ENCODE data around the gene PHACTR4. TPM values are rescaled to one million over a fixed set of nuclear protein-coding genes. Genes with fewer than 3 reads are reported as not detected.
"Not testable (repeated sequence)": the region's sequence is repeated elsewhere in the genome, so short reads cannot be mapped to it uniquely, and the experiment has no call there.

PHACTR4 gene
- total and polyA plus RNA-seq, 4 donors = 14.2 to 40.2 (median 29.2) TPM

- no peaks in the 10 kb centered on the region for H3K4me1 ChIP-seq (ENCODE audit: control insufficient read depth, insufficient read depth, low read length)
- DNase-seq (ENCODE audit: low read depth in 4 of 6, low spot score in 6 of 6) = no peak
- no peak overlapping the region for H3K4me3 ChIP-seq (ENCODE audit: low read depth, low read length)
- H3K27me3 ChIP-seq (ENCODE audit: control insufficient read depth, insufficient read depth, low read length) = no peaks in the 10 kb centered on the region
- H3K9me3 ChIP-seq (ENCODE audit: control insufficient read depth, insufficient read depth, low read length) = no peaks in the 10 kb centered on the region
- peaks cover 30% of the 10 kb centered on the region for H3K36me3 ChIP-seq (ENCODE audit: control insufficient read depth, insufficient read depth, low read length)
- 100% methylated on average over 3 of the region's 3 CpGs for WGBS (ENCODE audit: insufficient coverage)
- no peak overlapping the region for H3K27ac ChIP-seq (ENCODE audit: low read depth, low read length)
Observed at GRCh38 chr1:28466226-28466778, 96.8 kb downstream of the PHACTR4 start.

- H3K27me3 ChIP-seq (ENCODE audit: control insufficient read depth, insufficient read depth, low read length) = no peaks in the 10 kb centered on the region
- H3K36me3 ChIP-seq (ENCODE audit: control insufficient read depth, insufficient read depth, low read length) = peaks cover 42% of the 10 kb centered on the region
- no peak overlapping the region for H3K4me3 ChIP-seq (ENCODE audit: low read depth, low read length)
- no peak overlapping the region for H3K27ac ChIP-seq (ENCODE audit: low read depth, low read length)
- no peaks in the 10 kb centered on the region for H3K9me3 ChIP-seq (ENCODE audit: control insufficient read depth, insufficient read depth, low read length)
- DNase-seq (ENCODE audit: low read depth in 4 of 6, low spot score in 6 of 6) = no peak
- no CpG with 5 or more reads among the region's 2 CpGs for WGBS (ENCODE audit: insufficient coverage)
- H3K4me1 ChIP-seq (ENCODE audit: control insufficient read depth, insufficient read depth, low read length) = no peaks in the 10 kb centered on the region
Observed at GRCh38 chr1:28470146-28470545, 100.6 kb downstream of the PHACTR4 start.

GRCh38 chr1:28479497-28479896 is 110.0 kb downstream of the PHACTR4 start:
- H3K9me3 ChIP-seq (ENCODE audit: control insufficient read depth, insufficient read depth, low read length); H3K27me3 ChIP-seq (ENCODE audit: control insufficient read depth, insufficient read depth, low read length); DNase-seq (ENCODE audit: low read depth in 4 of 6, low spot score in 6 of 6); H3K4me3 ChIP-seq (ENCODE audit: low read depth, low read length); H3K4me1 ChIP-seq (ENCODE audit: control insufficient read depth, insufficient read depth, low read length); H3K27ac ChIP-seq (ENCODE audit: low read depth, low read length): not testable (repeated sequence)
- 97% methylated on average over 11 of the region's 13 CpGs for WGBS (ENCODE audit: insufficient coverage)
- peaks cover 74% of the 10 kb centered on the region for H3K36me3 ChIP-seq (ENCODE audit: control insufficient read depth, insufficient read depth, low read length)

DNA sequence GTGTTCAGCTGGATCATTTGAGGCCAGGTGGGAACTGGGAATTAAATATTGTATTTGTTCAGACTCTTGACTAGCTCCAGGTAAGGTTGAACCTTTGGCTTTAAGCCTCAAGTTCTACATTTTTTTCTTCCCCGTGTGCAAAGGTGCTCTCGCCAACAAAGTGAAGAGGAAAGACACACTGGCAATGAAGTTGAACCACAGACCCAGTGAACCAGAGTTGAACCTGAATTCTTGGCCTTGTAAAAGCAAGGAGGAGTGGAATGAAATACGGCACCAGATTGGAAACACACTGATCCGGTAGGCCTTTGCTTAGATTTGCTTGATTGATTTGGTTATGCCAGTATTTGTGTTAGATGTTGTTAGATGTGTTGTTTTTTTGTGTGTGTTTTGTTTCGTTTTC is 110.8 kb downstream of the PHACTR4 start:
- 94% methylated on average over 4 of the region's 5 CpGs for WGBS (ENCODE audit: insufficient coverage)
- Histone ChIP-seq H3K27ac (ENCODE audit: low read depth, low read length) (no peak overlapping the region), H3K4me1 (ENCODE audit: control insufficient read depth, insufficient read depth, low read length) (no peaks in the 10 kb centered on the region), H3K27me3 (ENCODE audit: control insufficient read depth, insufficient read depth, low read length) (no peaks in the 10 kb centered on the region), H3K36me3 (ENCODE audit: control insufficient read depth, insufficient read depth, low read length) (peaks cover 78% of the 10 kb centered on the region), H3K4me3 (ENCODE audit: low read depth, low read length) (no peak overlapping the region), H3K9me3 (ENCODE audit: control insufficient read depth, insufficient read depth, low read length) (no peaks in the 10 kb centered on the region)
- no peak for DNase-seq (ENCODE audit: low read depth in 4 of 6, low spot score in 6 of 6)

DNA sequence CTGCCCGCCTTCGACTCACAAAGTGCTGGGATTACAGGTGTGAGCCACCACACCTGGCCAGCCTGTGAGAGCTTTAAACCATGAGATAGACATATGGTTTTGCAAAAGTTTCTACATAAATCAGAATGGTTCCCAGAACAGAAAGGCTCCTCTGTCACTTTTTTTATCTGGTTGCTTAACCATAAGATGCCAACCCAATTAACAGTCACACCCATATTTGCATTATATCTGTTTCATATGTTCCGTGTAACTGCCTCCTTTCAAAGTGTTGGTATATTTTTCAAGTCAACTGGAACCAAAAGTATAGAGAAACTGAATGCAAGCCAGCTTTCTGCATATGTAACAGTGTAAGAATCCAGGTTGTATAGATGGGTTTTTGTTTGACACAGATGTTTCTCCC is 112.6 kb downstream of the PHACTR4 start:
- Histone ChIP-seq H3K4me1 (ENCODE audit: control insufficient read depth, insufficient read depth, low read length) (no peaks in the 10 kb centered on the region), H3K27ac (ENCODE audit: low read depth, low read length) (no peak overlapping the region), H3K4me3 (ENCODE audit: low read depth, low read length) (no peak overlapping the region), H3K36me3 (ENCODE audit: control insufficient read depth, insufficient read depth, low read length) (peaks cover 77% of the 10 kb centered on the region), H3K9me3 (ENCODE audit: control insufficient read depth, insufficient read depth, low read length) (no peaks in the 10 kb centered on the region), H3K27me3 (ENCODE audit: control insufficient read depth, insufficient read depth, low read length) (no peaks in the 10 kb centered on the region)
- DNase-seq (ENCODE audit: low read depth in 4 of 6, low spot score in 6 of 6) = no peak
- WGBS (ENCODE audit: insufficient coverage) = 95% methylated on average over 2 of the region's 3 CpGs

GRCh38 chr1:28482702-28483101 is 113.2 kb downstream of the PHACTR4 start:
- H3K36me3 ChIP-seq (ENCODE audit: control insufficient read depth, insufficient read depth, low read length) = peaks cover 75% of the 10 kb centered on the region
- DNase-seq (ENCODE audit: low read depth in 4 of 6, low spot score in 6 of 6) = no peak
- H3K4me3 ChIP-seq (ENCODE audit: low read depth, low read length) = no peak overlapping the region
- no peak overlapping the region for H3K27ac ChIP-seq (ENCODE audit: low read depth, low read length)
- no peaks in the 10 kb centered on the region for H3K27me3 ChIP-seq (ENCODE audit: control insufficient read depth, insufficient read depth, low read length)
- no peaks in the 10 kb centered on the region for H3K9me3 ChIP-seq (ENCODE audit: control insufficient read depth, insufficient read depth, low read length)
- 100% methylated on average over 1 of the region's 2 CpGs for WGBS (ENCODE audit: insufficient coverage)
- H3K4me1 ChIP-seq (ENCODE audit: control insufficient read depth, insufficient read depth, low read length) = no peaks in the 10 kb centered on the region

DNA sequence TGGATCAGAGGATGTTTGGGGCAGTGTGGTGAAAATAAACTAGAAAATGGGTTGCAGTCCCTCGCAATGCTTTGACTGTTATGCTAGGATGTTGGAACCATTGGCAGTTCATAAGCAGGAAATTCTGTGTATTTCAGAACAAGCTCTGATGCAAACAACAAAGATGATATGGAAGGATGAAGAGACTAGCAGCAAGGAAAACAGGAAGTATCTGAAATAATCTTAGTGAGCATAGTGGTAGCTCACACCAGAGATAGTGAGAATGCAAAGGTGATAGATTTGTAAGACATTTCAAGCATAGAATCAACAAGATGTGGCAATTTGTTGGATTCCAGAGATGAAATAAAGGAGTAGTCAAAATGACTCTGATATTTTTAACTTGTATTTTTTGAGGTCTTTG is 125.2 kb downstream of the PHACTR4 start:
- DNase-seq (ENCODE audit: low read depth in 4 of 6, low spot score in 6 of 6) = no peak
- Histone ChIP-seq H3K27ac (ENCODE audit: low read depth, low read length) (no peak overlapping the region), H3K4me3 (ENCODE audit: low read depth, low read length) (no peak overlapping the region), H3K4me1 (ENCODE audit: control insufficient read depth, insufficient read depth, low read length) (no peaks in the 10 kb centered on the region), H3K27me3 (ENCODE audit: control insufficient read depth, insufficient read depth, low read length) (no peaks in the 10 kb centered on the region), H3K9me3 (ENCODE audit: control insufficient read depth, insufficient read depth, low read length) (no peaks in the 10 kb centered on the region), H3K36me3 (ENCODE audit: control insufficient read depth, insufficient read depth, low read length) (peaks cover 62% of the 10 kb centered on the region)
- 100% methylated on average over 1 of the region's 1 CpG for WGBS (ENCODE audit: insufficient coverage)

- no peak overlapping the region for H3K4me3 ChIP-seq (ENCODE audit: low read depth, low read length)
- H3K4me1 ChIP-seq (ENCODE audit: control insufficient read depth, insufficient read depth, low read length) = no peaks in the 10 kb centered on the region
- DNase-seq (ENCODE audit: low read depth in 4 of 6, low spot score in 6 of 6) = no peak
- no peaks in the 10 kb centered on the region for H3K9me3 ChIP-seq (ENCODE audit: control insufficient read depth, insufficient read depth, low read length)
- H3K27ac ChIP-seq (ENCODE audit: low read depth, low read length) = no peak overlapping the region
- WGBS (ENCODE audit: insufficient coverage) = 100% methylated on average over 3 of the region's 4 CpGs
- H3K36me3 ChIP-seq (ENCODE audit: control insufficient read depth, insufficient read depth, low read length) = peaks cover 35% of the 10 kb centered on the region
- H3K27me3 ChIP-seq (ENCODE audit: control insufficient read depth, insufficient read depth, low read length) = no peaks in the 10 kb centered on the region
Observed at GRCh38 chr1:28499553-28499952, 130.0 kb downstream of the PHACTR4 start.

GRCh38 chr1:28501925-28502324 is 132.4 kb downstream of the PHACTR4 start:
- Histone ChIP-seq H3K4me1 (ENCODE audit: control insufficient read depth, insufficient read depth, low read length) (peaks cover 6% of the 10 kb centered on the region), H3K27ac (ENCODE audit: low read depth, low read length) (no peak overlapping the region), H3K27me3 (ENCODE audit: control insufficient read depth, insufficient read depth, low read length) (no peaks in the 10 kb centered on the region), H3K36me3 (ENCODE audit: control insufficient read depth, insufficient read depth, low read length) (peaks cover 21% of the 10 kb centered on the region), H3K4me3 (ENCODE audit: low read depth, low read length) (no peak overlapping the region), H3K9me3 (ENCODE audit: control insufficient read depth, insufficient read depth, low read length) (no peaks in the 10 kb centered on the region)
- 60% methylated on average over 2 of the region's 4 CpGs for WGBS (ENCODE audit: insufficient coverage)
- DNase-seq (ENCODE audit: low read depth in 4 of 6, low spot score in 6 of 6) = no peak

DNA sequence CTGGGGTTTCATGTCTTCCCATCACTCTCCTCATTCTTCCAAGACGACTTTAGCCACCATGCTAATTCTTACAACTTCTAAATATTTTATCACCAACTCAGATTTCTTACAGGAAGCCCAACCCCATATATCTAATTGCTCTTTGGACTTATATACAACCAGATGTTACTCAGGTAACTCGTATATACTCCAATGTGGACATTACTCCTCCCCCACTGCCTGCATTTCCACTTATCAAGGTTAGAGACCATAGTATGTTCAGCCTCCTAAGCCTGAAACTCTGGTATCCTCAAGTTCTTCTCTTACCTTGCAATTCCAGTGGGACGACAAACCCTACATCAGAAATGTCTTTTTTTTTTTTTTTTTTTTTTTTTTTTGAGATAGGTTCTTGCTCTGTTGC is 133.6 kb downstream of the PHACTR4 start:
- no peaks in the 10 kb centered on the region for H3K27me3 ChIP-seq (ENCODE audit: control insufficient read depth, insufficient read depth, low read length)
- WGBS (ENCODE audit: insufficient coverage) = 75% methylated on average over 2 of the region's 3 CpGs
- no peaks in the 10 kb centered on the region for H3K9me3 ChIP-seq (ENCODE audit: control insufficient read depth, insufficient read depth, low read length)
- no peak for DNase-seq (ENCODE audit: low read depth in 4 of 6, low spot score in 6 of 6)
- peaks cover 11% of the 10 kb centered on the region for H3K36me3 ChIP-seq (ENCODE audit: control insufficient read depth, insufficient read depth, low read length)
- H3K4me1 ChIP-seq (ENCODE audit: control insufficient read depth, insufficient read depth, low read length) = peaks cover 14% of the 10 kb centered on the region
- H3K4me3 ChIP-seq (ENCODE audit: low read depth, low read length) = no peak overlapping the region
- no peak overlapping the region for H3K27ac ChIP-seq (ENCODE audit: low read depth, low read length)

All from spinal cord (tissue), 10 donors.